ENCODE results near the gene CIP2A.

The CIP2A gene

DNA sequence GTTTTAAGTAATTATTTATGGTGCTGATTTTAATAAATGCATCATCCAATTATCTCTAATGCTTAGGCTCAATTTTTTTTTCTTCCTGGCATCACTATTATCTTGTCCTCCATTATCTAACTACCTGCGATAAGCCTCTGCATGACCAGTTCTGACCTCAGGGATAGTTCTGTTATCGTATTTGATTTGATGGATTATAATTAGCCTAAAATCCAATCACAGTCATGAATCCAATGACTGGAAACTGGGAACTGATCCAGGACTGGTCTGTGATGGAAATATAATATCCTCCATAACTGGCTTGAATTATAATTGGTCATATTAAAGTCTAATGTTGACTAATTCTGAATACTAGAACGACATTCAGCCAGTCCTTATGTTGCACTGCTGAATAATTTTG lies 80.0 kb downstream of the CIP2A start:
- DNase-seq: no peak

DNA sequence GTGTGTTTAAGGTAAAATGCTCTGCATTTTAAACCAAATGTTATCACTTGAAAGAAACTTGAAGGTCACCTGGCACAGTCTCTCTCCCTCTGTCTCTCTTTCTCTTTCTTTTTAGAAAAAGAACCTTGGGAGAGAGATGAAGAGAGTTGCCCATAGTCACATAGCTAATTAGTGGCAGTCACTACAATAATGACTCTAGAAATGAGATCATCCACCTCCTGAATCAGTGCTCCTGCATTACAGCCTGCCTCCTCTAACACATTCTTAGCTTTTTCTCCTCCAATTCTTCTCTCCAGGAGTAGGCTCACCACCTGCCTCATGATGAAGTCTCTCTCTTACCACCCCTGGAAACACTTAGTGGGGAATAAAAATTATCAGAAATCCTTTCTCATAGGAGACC lies 81.3 kb downstream of the CIP2A start:
- no peak for DNase-seq

DNA sequence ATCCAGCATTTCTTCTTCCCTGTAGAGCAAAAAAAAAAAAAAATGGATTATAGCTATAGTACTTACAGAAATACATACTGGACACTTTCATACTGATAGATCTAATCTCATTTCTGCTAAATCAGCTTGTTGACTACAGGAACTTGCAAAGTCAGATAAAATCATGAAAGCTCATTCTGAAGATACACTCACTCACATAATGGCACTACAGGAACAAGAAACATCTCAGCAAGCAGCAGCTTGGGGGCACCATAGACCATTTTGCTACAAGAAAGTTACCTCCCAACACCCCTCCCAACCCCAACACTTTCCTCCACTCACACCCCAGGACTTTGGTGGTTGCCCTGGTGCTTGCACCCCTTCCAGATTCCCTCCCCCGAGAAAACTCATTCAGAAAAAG lies 83.4 kb downstream of the CIP2A start:
- DNase-seq: no peak

DNA sequence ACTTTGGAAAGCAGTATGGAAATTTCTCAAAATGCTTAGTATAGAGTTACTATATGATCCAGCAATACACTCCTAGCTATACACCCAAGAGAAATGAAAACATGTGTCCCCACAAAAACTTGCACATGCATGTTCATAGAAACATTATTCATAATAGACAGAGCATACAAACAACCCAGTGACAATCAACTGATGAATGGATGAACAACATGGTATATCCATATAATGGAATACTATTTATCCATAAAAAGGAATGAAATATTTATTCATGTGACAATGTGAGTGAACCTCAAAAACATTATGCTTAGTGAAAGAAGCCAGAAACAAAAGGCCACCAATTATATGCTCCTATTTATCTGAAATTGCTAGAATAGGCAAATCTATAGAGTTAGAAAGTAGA lies 85.5 kb downstream of the CIP2A start:
- DNase-seq: no peak

DNA sequence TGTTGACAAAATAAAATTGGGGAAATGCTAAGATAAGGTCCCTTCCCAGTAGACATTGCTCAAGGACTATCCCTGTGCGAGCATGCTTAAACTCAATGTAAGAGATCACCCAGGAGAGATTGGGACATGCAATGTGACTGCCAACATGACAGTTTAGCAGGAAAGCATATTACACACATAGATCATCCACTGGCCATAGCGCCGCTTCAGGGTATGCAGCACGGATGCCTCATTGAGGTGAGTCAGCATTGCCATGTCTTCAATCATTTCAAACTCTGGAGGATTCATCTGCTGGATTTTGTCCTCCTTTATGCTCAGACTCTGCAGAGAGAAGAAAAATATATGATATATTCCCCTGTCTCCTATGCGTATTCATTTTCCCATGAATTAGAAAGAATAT lies 87.7 kb downstream of the CIP2A start:
- no peak for DNase-seq

DNA sequence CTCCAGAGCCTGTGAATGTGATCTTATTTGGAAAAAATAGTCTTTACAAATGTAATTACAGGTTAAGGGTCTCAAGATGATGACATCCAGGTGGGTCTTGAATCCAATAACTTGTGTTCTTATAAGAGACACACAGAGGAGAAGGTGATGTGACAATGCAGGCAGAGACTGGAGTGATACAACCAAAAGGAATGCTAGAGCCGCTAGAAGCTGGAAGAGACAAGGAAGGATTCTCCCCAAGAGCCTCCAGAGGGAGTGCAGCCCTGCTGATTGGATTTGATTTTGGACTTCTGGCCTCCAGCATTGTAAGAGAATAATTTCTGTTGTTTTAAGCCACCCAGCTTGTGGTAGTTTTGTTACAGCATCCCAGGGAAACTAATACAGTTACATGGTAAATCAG lies 88.5 kb downstream of the CIP2A start:
- no peak for DNase-seq
